ENCODE results near the gene FBRSL1. TPM values are rescaled to one million over a fixed set of nuclear protein-coding genes. Genes with fewer than 3 reads are reported as not detected.

Gene FBRSL1
- total and polyA plus RNA-seq, 9 of the 15 experiments (the other 6 are each of a cell fraction or from before 2014, with no cell fraction given), result 0.24 to 129 (median 7.3) TPM

DNA sequence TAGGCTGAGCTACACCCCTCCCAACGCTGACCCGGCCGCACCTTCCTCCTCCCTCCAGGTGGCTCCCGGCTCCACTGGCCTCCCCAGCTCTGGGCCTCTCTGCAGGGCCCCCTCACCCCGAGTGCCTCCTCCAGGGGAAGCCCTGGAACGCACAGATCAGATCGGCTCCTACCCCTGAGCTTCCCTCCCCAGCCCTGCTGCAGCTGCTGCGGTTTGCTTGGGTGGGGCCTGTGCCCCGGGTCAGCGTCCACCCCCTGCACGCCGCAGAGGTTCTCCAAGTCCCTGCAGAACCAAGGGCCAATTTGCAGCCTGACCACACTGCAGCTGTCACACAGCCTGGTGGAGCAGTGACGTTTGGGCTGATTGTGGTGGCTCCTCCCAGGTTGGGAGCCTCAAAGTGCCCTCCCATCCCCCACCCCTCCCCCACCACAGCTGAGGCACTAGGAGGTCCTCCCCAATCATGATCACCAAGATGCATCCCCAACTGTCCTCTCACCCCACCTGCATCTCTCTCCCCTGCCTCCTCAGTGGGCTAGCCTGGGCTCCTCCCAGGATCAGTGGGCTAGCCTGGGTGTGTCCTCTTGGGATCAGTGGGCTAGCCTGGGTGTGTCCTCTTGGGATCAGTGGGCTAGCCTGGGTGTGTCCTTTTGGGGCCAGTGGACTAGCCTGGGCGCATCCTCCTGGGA is 12.8 kb upstream of the FBRSL1 start (continued):
- TF ChIP-seq RBBP5 (IDR thresholded peaks at IDR 0.05; ENCODE audit: borderline replicate concordance, insufficient read depth, low read length, poor library complexity, severe bottlenecking) (no peak), TFAP4 (CRISPR knock-in tag; IDR thresholded peaks at IDR 0.05; ENCODE audit: borderline replicate concordance) (peak; percentile 96), KDM1A (IDR thresholded peaks at IDR 0.05) (peak in 1 of 2 experiments; percentile 55; a peak in 1 of 4 replicates), ESRRA (IDR thresholded peaks at IDR 0.05; ENCODE audit: borderline replicate concordance, low read depth) (peak; percentile 17; the same call in 1 of the 2 replicates), TEAD1 (CRISPR knock-in tag; IDR thresholded peaks at IDR 0.05) (0 out of 4 replicates have a peak, but pooled peaks of 1 of the 2 experiments have one; percentile 55), SMAD3 (CRISPR knock-in tag; conservative IDR thresholded peaks at IDR 0.05) (no peak), MAZ (CRISPR knock-in tag; conservative IDR thresholded peaks at IDR 0.05 in 1 of 2, IDR thresholded peaks at IDR 0.05 in 1 of 2) (0 out of 4 replicates have a peak, but pooled peaks of 1 of the 2 experiments have one; percentile 30), MAX (CRISPR knock-in tag; IDR thresholded peaks at IDR 0.05) (0 out of 2 replicates have a peak, but pooled peaks have one; percentile 18), ZNF75A (CRISPR knock-in tag; IDR thresholded peaks at IDR 0.05) (no peak), ZKSCAN3 (CRISPR knock-in tag; IDR thresholded peaks at IDR 0.05) (peak; percentile 100)
